WTC11 (cell line): ENCODE data around the gene PRKAR1B.

Experiments
- ATF3 ChIP-seq: sonication (generic); formaldehyde crosslinking; conservative IDR thresholded peaks from 2 replicates; pipeline ENCODE4 v1.8.1; 2022; ENCODE audit warnings: mild to moderate bottlenecking, missing genetic modification reagents
- CBFB ChIP-seq: sonication (generic); formaldehyde crosslinking; IDR thresholded peaks from 2 replicates; pipeline ENCODE4 v1.8.1; 2022; ENCODE audit warnings: mild to moderate bottlenecking, low read depth, missing genetic modification reagents
- CTCF ChIP-seq: fragments of 200-600 bp; IDR thresholded peaks from 2 replicates; pipeline ENCODE4 v1.8.0; 2022; ENCODE audit warnings: antibody characterized with exemption
- E2F1 ChIP-seq: sonication (generic); formaldehyde crosslinking; IDR thresholded peaks from 2 replicates; pipeline ENCODE4 v1.8.0; 2022; ENCODE audit warnings: mild to moderate bottlenecking, missing genetic modification reagents
- ETV6 ChIP-seq: sonication (generic); formaldehyde crosslinking; IDR thresholded peaks from 2 replicates; pipeline ENCODE4 v1.8.1; 2022; ENCODE audit warnings: mild to moderate bottlenecking, missing genetic modification reagents
- FOXK1 ChIP-seq: sonication (generic); formaldehyde crosslinking; IDR thresholded peaks from 2 replicates; pipeline ENCODE4 v1.8.0; 2022; ENCODE audit warnings: mild to moderate bottlenecking, moderate library complexity, missing genetic modification reagents
- MAX ChIP-seq: sonication (generic); formaldehyde crosslinking; IDR thresholded peaks from 2 replicates; pipeline ENCODE4 v1.8.0; 2022; ENCODE audit warnings: mild to moderate bottlenecking, missing genetic modification reagents
- SP1 ChIP-seq: sonication (generic); formaldehyde crosslinking; conservative IDR thresholded peaks from 2 replicates; pipeline ENCODE4 v1.8.1; 2022; ENCODE audit warnings: missing genetic modification reagents
- STAT6 ChIP-seq: sonication (generic); formaldehyde crosslinking; conservative IDR thresholded peaks from 2 replicates; pipeline ENCODE4 v1.8.1; 2023; ENCODE audit warnings: mild to moderate bottlenecking, low read depth, missing genetic modification reagents, moderate library complexity
- TP53 ChIP-seq: sonication (generic); formaldehyde crosslinking; IDR thresholded peaks from 2 replicates; pipeline ENCODE4 v1.8.1; 2023; ENCODE audit warnings: mild to moderate bottlenecking, missing genetic modification reagents
- USF1 ChIP-seq: sonication (generic); formaldehyde crosslinking; IDR thresholded peaks from 2 replicates; pipeline ENCODE4 v1.8.0; 2022; ENCODE audit warnings: mild to moderate bottlenecking, missing genetic modification reagents
- USF2 ChIP-seq: sonication (generic); formaldehyde crosslinking; IDR thresholded peaks from 2 replicates; pipeline ENCODE4 v1.8.1; 2023; ENCODE audit warnings: mild to moderate bottlenecking, missing genetic modification reagents, moderate library complexity
- ZNF263 ChIP-seq: sonication (generic); formaldehyde crosslinking; IDR thresholded peaks from 2 replicates; pipeline ENCODE4 v1.8.1; 2022; ENCODE audit warnings: low read depth, mild to moderate bottlenecking, moderate library complexity, missing genetic modification reagents
- ZNF512 ChIP-seq: sonication (generic); formaldehyde crosslinking; IDR thresholded peaks from 2 replicates; pipeline ENCODE4 v1.8.1; 2022; ENCODE audit warnings: missing genetic modification reagents, borderline replicate concordance

- TF ChIP-seq CTCF, result no peak
- no peak for TF ChIP-seq MAX (CRISPR knock-in tag)
- no peak for TF ChIP-seq ATF3 (CRISPR knock-in tag)
- TF ChIP-seq ETV6, result no peak
- no peak for TF ChIP-seq E2F1
- TF ChIP-seq USF1 (CRISPR knock-in tag), result no peak
- no peak for TF ChIP-seq TP53 (CRISPR knock-in tag)
- TF ChIP-seq CBFB (CRISPR knock-in tag), result no peak
- TF ChIP-seq FOXK1 (CRISPR knock-in tag), result no peak
- no peak for TF ChIP-seq STAT6 (CRISPR knock-in tag)
- no peak for TF ChIP-seq ZNF512
- no peak for TF ChIP-seq USF2 (CRISPR knock-in tag)
- TF ChIP-seq ZNF263 (CRISPR knock-in tag), result no peak
- no peak for TF ChIP-seq SP1 (CRISPR knock-in tag)
Measured at GRCh38 chr7:514242-514641, 212.8 kb downstream of the PRKAR1B start.
